Measurements from ENCODE around the gene MAN1A1. TPM values are rescaled to one million over a fixed set of nuclear protein-coding genes. Genes with fewer than 3 reads are reported as not detected.

Gene MAN1A1
- total RNA-seq, 1 donor from 2014 or later, result 19.7 TPM

DNA sequence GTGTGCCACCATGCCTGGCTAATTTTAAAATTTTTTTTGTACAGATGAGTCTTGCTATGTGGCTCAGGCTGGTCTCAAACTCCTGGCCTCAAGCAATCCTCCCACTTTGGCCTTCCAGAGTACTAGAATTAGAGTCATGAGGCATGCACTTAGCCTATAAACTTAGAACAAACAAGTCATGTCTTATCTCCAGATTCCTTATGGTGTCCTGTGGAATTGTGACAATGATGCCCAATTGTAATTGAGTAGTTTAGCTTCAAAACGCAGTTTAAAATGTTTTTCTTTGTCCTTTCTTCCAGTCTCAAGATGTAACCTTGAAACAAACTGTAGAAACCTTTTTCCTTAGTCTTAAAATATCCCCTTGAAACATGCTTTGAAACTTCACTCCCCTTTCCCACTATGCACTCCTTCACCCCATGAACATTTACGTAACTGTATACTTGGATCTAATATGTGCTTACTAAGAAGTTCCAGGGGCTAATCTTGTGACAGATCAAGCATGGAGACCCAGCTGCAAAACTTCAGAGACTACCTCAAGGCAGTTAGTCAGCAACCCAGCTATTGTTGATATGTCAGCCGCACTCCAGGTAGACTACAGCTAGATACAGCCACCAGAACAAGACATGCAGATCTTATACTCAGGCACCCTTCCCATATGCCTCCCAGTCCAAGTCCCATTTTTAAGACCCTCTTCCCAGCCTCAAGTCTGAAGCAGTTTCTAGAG, 46.2 kb downstream of the MAN1A1 start:
- intact Hi-C loops (cut with micrococcal nuclease), result no loop called here
- Histone ChIP-seq H3K4me1 (peaks cover 6% of the 10 kb centered on the region), H3K36me3 (peaks cover 28% of the 10 kb centered on the region), H3K27ac (replicated peaks) (no peak overlapping the region), H3K4me3 (no peak overlapping the region), H3K27me3 (ENCODE audit: low read depth) (no peaks in the 10 kb centered on the region), H3K9me3 (replicated peaks) (no peaks in the 10 kb centered on the region)
- no peak for DNase-seq
- TF ChIP-seq, protein P1, sequence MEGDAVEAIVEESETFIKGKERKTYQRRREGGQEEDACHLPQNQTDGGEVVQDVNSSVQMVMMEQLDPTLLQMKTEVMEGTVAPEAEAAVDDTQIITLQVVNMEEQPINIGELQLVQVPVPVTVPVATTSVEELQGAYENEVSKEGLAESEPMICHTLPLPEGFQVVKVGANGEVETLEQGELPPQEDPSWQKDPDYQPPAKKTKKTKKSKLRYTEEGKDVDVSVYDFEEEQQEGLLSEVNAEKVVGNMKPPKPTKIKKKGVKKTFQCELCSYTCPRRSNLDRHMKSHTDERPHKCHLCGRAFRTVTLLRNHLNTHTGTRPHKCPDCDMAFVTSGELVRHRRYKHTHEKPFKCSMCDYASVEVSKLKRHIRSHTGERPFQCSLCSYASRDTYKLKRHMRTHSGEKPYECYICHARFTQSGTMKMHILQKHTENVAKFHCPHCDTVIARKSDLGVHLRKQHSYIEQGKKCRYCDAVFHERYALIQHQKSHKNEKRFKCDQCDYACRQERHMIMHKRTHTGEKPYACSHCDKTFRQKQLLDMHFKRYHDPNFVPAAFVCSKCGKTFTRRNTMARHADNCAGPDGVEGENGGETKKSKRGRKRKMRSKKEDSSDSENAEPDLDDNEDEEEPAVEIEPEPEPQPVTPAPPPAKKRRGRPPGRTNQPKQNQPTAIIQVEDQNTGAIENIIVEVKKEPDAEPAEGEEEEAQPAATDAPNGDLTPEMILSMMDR (IDR thresholded peaks at IDR 0.05; ENCODE audit: borderline replicate concordance), result no peak

DNA sequence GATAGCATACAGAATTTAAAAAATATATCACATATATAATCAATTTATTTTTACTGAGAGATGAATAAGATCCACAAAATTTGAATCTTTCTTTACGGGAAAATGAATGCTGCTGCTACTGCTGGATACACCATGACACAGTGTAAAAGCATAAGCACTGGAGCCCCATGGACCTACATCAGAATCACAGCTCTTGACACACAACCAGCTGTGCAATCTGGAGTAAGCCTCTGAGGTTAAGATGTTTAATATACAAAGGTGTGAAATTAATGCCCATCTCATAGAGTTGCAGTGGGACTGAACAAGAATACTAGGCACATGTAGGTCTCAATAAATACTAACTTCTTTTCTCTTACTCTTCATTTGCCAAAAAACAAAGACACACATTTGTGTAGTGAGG, 48.1 kb downstream of the MAN1A1 start:
- intact Hi-C loops (cut with micrococcal nuclease), result no loop called here
- DNase-seq, result no peak
- H3K27me3 ChIP-seq (ENCODE audit: low read depth), result no peaks in the 10 kb centered on the region
- H3K4me1 ChIP-seq, result peaks cover 21% of the 10 kb centered on the region
- TF ChIP-seq, protein P1 (IDR thresholded peaks at IDR 0.05; ENCODE audit: borderline replicate concordance), result no peak
- no peak overlapping the region for H3K27ac ChIP-seq (replicated peaks)
- no peaks in the 10 kb centered on the region for H3K9me3 ChIP-seq (replicated peaks)
- H3K4me3 ChIP-seq, result no peak overlapping the region
- peaks cover 22% of the 10 kb centered on the region for H3K36me3 ChIP-seq

DNA sequence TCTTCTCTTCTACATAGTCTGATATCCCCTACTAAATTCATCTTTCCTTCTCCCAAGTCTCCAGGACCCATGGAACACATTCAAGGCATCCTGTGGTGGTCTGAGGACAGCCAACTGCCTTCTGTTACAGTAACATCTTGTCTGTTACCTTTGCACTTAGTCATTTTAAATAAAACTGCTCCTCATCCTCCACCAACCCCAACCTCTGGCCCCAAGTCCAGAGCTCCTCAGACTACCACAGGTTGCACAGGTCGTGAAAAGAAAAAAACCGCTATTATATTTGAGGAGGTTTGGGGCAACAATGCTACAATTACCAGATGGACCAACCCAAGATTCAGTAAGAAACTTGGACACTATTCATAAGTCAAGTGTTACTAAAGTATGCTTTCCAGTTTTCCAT, 49.9 kb downstream of the MAN1A1 start:
- H3K4me1 ChIP-seq, result peaks cover 39% of the 10 kb centered on the region
- no peaks in the 10 kb centered on the region for H3K27me3 ChIP-seq (ENCODE audit: low read depth)
- no peak overlapping the region for H3K27ac ChIP-seq (replicated peaks)
- TF ChIP-seq, protein P1 (IDR thresholded peaks at IDR 0.05; ENCODE audit: borderline replicate concordance), result no peak
- no peaks in the 10 kb centered on the region for H3K9me3 ChIP-seq (replicated peaks)
- no peak for DNase-seq
- peaks cover 9% of the 10 kb centered on the region for H3K36me3 ChIP-seq
- intact Hi-C loops (cut with micrococcal nuclease), result no loop called here
- H3K4me3 ChIP-seq, result no peak overlapping the region

DNA sequence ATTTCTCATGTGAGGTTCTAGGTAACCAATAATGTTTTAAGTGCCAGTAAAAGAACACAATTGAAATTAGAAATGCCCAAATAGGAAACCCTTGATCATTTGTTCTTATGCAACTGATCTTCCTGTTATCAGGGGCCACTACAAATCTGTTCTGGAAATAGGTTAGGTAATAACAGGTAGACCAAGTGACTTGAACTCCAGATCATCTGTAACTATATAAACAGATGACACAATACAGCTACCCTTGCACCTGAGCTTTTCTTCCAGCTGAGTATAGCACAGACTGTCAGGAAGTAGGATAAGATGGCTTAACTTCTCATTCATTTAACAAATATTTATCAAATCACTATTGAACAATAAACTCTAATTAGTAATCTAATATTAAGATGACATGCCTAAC, 52.5 kb downstream of the MAN1A1 start:
- Histone ChIP-seq H3K4me3 (no peak overlapping the region), H3K27ac (replicated peaks) (no peak overlapping the region), H3K27me3 (ENCODE audit: low read depth) (no peaks in the 10 kb centered on the region), H3K4me1 (peaks cover 41% of the 10 kb centered on the region), H3K9me3 (replicated peaks) (no peaks in the 10 kb centered on the region), H3K36me3 (peaks cover 9% of the 10 kb centered on the region)
- no peak for DNase-seq
- intact Hi-C loops (cut with micrococcal nuclease), result no loop called here
- TF ChIP-seq, protein P1 (IDR thresholded peaks at IDR 0.05; ENCODE audit: borderline replicate concordance), result no peak

DNA sequence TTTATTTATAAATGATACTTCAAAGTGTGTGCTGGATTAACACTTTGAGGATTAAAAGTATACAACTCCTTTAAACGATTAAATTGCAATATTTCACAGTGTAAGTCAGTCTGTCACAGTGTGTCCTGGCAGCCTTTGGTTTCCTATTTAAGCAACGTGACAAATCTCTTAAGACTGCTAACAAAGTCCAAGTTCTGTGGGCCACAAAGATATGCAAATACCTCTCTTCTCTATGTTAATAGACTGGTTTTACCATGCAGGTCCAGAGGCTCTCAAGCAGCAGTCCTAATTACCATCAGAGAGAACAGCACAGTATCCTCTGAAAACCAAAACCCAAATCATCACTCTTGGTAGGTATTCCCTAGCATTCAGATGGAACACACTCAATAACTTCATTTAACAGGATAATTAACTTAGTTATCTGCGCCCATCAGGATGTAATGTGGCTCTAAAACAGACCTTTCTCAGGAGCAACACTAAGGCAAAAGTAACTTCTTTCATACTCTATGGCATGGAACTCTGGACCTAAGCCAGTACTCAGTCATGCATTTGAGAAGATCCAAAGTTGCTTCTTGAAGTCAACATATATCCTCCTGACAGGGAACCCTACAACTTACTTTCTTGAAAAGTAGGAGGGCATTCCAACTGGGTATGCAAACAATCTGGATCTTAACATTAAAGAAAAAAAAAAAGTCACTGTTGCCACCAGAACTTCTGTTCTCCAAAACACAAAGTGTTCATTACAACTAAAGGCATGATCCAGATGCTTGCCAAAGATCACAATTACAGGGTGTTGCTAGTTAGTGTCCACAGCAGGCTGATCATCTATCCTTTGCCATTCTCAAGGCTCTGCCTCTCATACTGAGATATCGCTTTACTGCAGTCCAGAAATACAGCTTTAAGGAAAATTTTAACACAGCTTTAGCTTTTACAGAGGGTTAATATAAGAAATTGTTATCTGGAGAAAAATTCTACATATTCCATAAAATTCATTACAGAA, 53.2 kb downstream of the MAN1A1 start:
- H3K36me3 ChIP-seq, result peaks cover 5% of the 10 kb centered on the region
- no peaks in the 10 kb centered on the region for H3K27me3 ChIP-seq (ENCODE audit: low read depth)
- H3K4me3 ChIP-seq, result peak overlapping the region; percentile 3
- intact Hi-C loops (cut with micrococcal nuclease), result no loop called here
- H3K27ac ChIP-seq (replicated peaks), result peak overlapping the region; percentile 4
- TF ChIP-seq, protein P1 (IDR thresholded peaks at IDR 0.05; ENCODE audit: borderline replicate concordance), result no peak
- peaks cover 41% of the 10 kb centered on the region for H3K4me1 ChIP-seq
- no peak for DNase-seq
- no peaks in the 10 kb centered on the region for H3K9me3 ChIP-seq (replicated peaks)

Data from left ventricle myocardium inferior (tissue), 1 donor.